ENCODE measurements around the gene COL25A1. TPM values are rescaled to one million over a fixed set of nuclear protein-coding genes. Genes with fewer than 3 reads are reported as not detected.
A peak's percentile ranks its signal among the peaks of the same experiment; 100 is the strongest.

COL25A1 gene
- total and polyA plus RNA-seq, 2 experiments from 2014 or later = 0.28 to 1.9 TPM

- TF ChIP-seq EZH2phosphoT487 (IDR thresholded peaks at IDR 0.05; ENCODE audit: low read depth, severe bottlenecking, unreplicated experiment) (no peak), CTCF (IDR thresholded peaks at IDR 0.05; ENCODE audit: poor library complexity) (no peak), EZH2 (IDR thresholded peaks at IDR 0.05; ENCODE audit: borderline replicate concordance) (no peak)
- Histone ChIP-seq H4K20me1 (ENCODE audit: insufficient read depth, poor library complexity, severe bottlenecking) (no peaks in the 10 kb centered on the region), H3K4me2 (no peak overlapping the region), H2AFZ (no peak overlapping the region), H3K27me3 (no peaks in the 10 kb centered on the region), H3K36me3 (replicated peaks; ENCODE audit: insufficient read depth, low read depth) (no peaks in the 10 kb centered on the region), H3K9me3 (ENCODE audit: low read depth) (no peaks in the 10 kb centered on the region), H3K4me3 (no peak overlapping the region), H3K4me1 (ENCODE audit: insufficient read depth) (no peaks in the 10 kb centered on the region), H3K27ac (no peak overlapping the region), H3K9me2 (replicated peaks; ENCODE audit: insufficient read depth) (no peaks in the 10 kb centered on the region), H3K79me2 (no peaks in the 10 kb centered on the region)
- DNase-seq (ENCODE audit: low spot score) = no peak
Observed at GRCh38 chr4:109166126-109166525, 136.3 kb downstream of the COL25A1 start.

- TF ChIP-seq CTCF (IDR thresholded peaks at IDR 0.05; ENCODE audit: poor library complexity) (no peak), EZH2 (IDR thresholded peaks at IDR 0.05; ENCODE audit: borderline replicate concordance) (no peak), EZH2phosphoT487 (IDR thresholded peaks at IDR 0.05; ENCODE audit: low read depth, severe bottlenecking, unreplicated experiment) (no peak)
- Histone ChIP-seq H3K4me2 (no peak overlapping the region), H3K36me3 (replicated peaks; ENCODE audit: insufficient read depth, low read depth) (no peaks in the 10 kb centered on the region), H4K20me1 (ENCODE audit: insufficient read depth, poor library complexity, severe bottlenecking) (no peaks in the 10 kb centered on the region), H3K27me3 (no peaks in the 10 kb centered on the region), H3K4me1 (ENCODE audit: insufficient read depth) (no peaks in the 10 kb centered on the region), H2AFZ (no peak overlapping the region), H3K79me2 (no peaks in the 10 kb centered on the region), H3K9me2 (replicated peaks; ENCODE audit: insufficient read depth) (no peaks in the 10 kb centered on the region), H3K27ac (no peak overlapping the region), H3K9me3 (ENCODE audit: low read depth) (no peaks in the 10 kb centered on the region), H3K4me3 (no peak overlapping the region)
- DNase-seq (ENCODE audit: low spot score) = peak; percentile 16
Observed at GRCh38 chr4:109164011-109164410, 138.4 kb downstream of the COL25A1 start.

GRCh38 chr4:109163493-109163892, 139.0 kb downstream of the COL25A1 start:
- no peaks in the 10 kb centered on the region for H3K36me3 ChIP-seq (replicated peaks; ENCODE audit: insufficient read depth, low read depth)
- no peaks in the 10 kb centered on the region for H4K20me1 ChIP-seq (ENCODE audit: insufficient read depth, poor library complexity, severe bottlenecking)
- no peaks in the 10 kb centered on the region for H3K9me2 ChIP-seq (replicated peaks; ENCODE audit: insufficient read depth)
- H3K79me2 ChIP-seq = no peaks in the 10 kb centered on the region
- DNase-seq (ENCODE audit: low spot score) = no peak
- no peaks in the 10 kb centered on the region for H3K9me3 ChIP-seq (ENCODE audit: low read depth)
- no peak for TF ChIP-seq CTCF (IDR thresholded peaks at IDR 0.05; ENCODE audit: poor library complexity)
- no peak for TF ChIP-seq EZH2 (IDR thresholded peaks at IDR 0.05; ENCODE audit: borderline replicate concordance)
- TF ChIP-seq EZH2phosphoT487 (IDR thresholded peaks at IDR 0.05; ENCODE audit: low read depth, severe bottlenecking, unreplicated experiment) = no peak
- H3K4me2 ChIP-seq = no peak overlapping the region
- no peaks in the 10 kb centered on the region for H3K4me1 ChIP-seq (ENCODE audit: insufficient read depth)
- H3K4me3 ChIP-seq = no peak overlapping the region
- H2AFZ ChIP-seq = no peak overlapping the region
- no peaks in the 10 kb centered on the region for H3K27me3 ChIP-seq
- H3K27ac ChIP-seq = no peak overlapping the region

DNA sequence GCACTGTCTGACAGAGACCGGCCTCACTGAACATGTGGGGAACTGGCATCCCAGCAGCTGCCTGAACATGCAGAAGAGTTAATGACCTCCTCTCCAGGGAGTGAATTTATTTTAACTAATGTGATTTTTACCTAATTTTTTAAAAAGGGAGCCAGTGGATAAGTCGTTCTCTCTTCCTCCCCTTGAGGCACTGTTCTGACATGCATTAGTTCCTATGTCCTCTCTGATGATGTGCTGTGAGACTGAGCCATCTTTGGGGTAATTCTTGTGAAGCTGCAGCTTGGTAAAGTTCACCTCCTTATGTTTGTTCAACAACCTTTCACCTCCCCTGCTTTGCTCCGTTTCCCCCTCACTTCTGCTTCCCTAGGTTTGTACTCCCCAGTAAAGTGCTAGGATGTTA, 139.7 kb downstream of the COL25A1 start:
- Histone ChIP-seq H3K27ac (no peak overlapping the region), H2AFZ (no peak overlapping the region), H3K4me1 (ENCODE audit: insufficient read depth) (no peaks in the 10 kb centered on the region), H4K20me1 (ENCODE audit: insufficient read depth, poor library complexity, severe bottlenecking) (no peaks in the 10 kb centered on the region), H3K9me3 (ENCODE audit: low read depth) (no peaks in the 10 kb centered on the region), H3K4me3 (no peak overlapping the region), H3K36me3 (replicated peaks; ENCODE audit: insufficient read depth, low read depth) (no peaks in the 10 kb centered on the region), H3K79me2 (no peaks in the 10 kb centered on the region), H3K27me3 (no peaks in the 10 kb centered on the region), H3K4me2 (no peak overlapping the region), H3K9me2 (replicated peaks; ENCODE audit: insufficient read depth) (no peaks in the 10 kb centered on the region)
- TF ChIP-seq EZH2 (IDR thresholded peaks at IDR 0.05; ENCODE audit: borderline replicate concordance) = no peak
- TF ChIP-seq EZH2phosphoT487 (IDR thresholded peaks at IDR 0.05; ENCODE audit: low read depth, severe bottlenecking, unreplicated experiment) = no peak
- TF ChIP-seq CTCF (IDR thresholded peaks at IDR 0.05; ENCODE audit: poor library complexity) = no peak
- WGBS (ENCODE audit: low lambda C conversion rate, missing lambda C conversion rate) = 83% methylated on average over 3 of the region's 3 CpGs
- DNase-seq (ENCODE audit: low spot score) = no peak

Measured in hepatocyte (in vitro differentiated cells).